ENCODE results near the gene WDFY2. TPM values are rescaled to one million over a fixed set of nuclear protein-coding genes. Genes with fewer than 3 reads are reported as not detected.

WDFY2 gene
- total RNA-seq, 6 experiments from 2014 or later: 11.4 to 15.7 (median 13.4) TPM

- H3K4me1 Mint-ChIP-seq (ENCODE audit: low read depth): peaks cover 86% of the 10 kb centered on the region
- DNase-seq: no peak
These were observed 39.9 kb downstream of the WDFY2 start for GRCh38 chr13:51624207-51624606.

GRCh38 chr13:51624695-51625345, 40.6 kb downstream of the WDFY2 start:
- Mint-ChIP-seq H3K4me3 (no peak overlapping the region), H3K27ac (no peak overlapping the region), H3K36me3 (ENCODE audit: low read depth) (0 out of 2 replicates have a peak, but pooled peaks cover 16% of the 10 kb centered on the region), H3K4me1 (ENCODE audit: low read depth) (peaks cover 86% of the 10 kb centered on the region), H3K9me3 (no peaks in the 10 kb centered on the region), H3K27me3 (ENCODE audit: insufficient read depth) (no peaks in the 10 kb centered on the region)
- no peak for DNase-seq
- no peak for TF ChIP-seq CTCF (IDR thresholded peaks at IDR 0.05)

More at GRCh38 chr13:51624207-51624606, 39.9 kb downstream of the WDFY2 start:
- TF ChIP-seq CTCF (IDR thresholded peaks at IDR 0.05): no peak
- Mint-ChIP-seq H3K27me3 (ENCODE audit: insufficient read depth) (no peaks in the 10 kb centered on the region), H3K36me3 (ENCODE audit: low read depth) (0 out of 2 replicates have a peak, but pooled peaks cover 16% of the 10 kb centered on the region), H3K27ac (no peak overlapping the region), H3K9me3 (no peaks in the 10 kb centered on the region), H3K4me3 (no peak overlapping the region)

GRCh38 chr13:51625555-51626345, 41.5 kb downstream of the WDFY2 start:
- H3K4me1 Mint-ChIP-seq (ENCODE audit: low read depth): peaks cover 86% of the 10 kb centered on the region
- 0 out of 2 replicates have a peak, but pooled peaks cover 11% of the 10 kb centered on the region for H3K36me3 Mint-ChIP-seq (ENCODE audit: low read depth)
- DNase-seq: no peak
- TF ChIP-seq CTCF (IDR thresholded peaks at IDR 0.05): no peak
- peak overlapping the region; percentile 53 for H3K27ac Mint-ChIP-seq
- no peaks in the 10 kb centered on the region for H3K27me3 Mint-ChIP-seq (ENCODE audit: insufficient read depth)
- no peaks in the 10 kb centered on the region for H3K9me3 Mint-ChIP-seq
- no peak overlapping the region for H3K4me3 Mint-ChIP-seq

GRCh38 chr13:51626749-51627148, 42.5 kb downstream of the WDFY2 start:
- no peak for DNase-seq
- H3K4me1 Mint-ChIP-seq (ENCODE audit: low read depth): peaks cover 84% of the 10 kb centered on the region
- no peak overlapping the region for H3K4me3 Mint-ChIP-seq
- no peak overlapping the region for H3K27ac Mint-ChIP-seq
- no peak for TF ChIP-seq CTCF (IDR thresholded peaks at IDR 0.05)
- no peaks in the 10 kb centered on the region for H3K9me3 Mint-ChIP-seq
- 0 out of 2 replicates have a peak, but pooled peaks cover 8% of the 10 kb centered on the region for H3K36me3 Mint-ChIP-seq (ENCODE audit: low read depth)
- H3K27me3 Mint-ChIP-seq (ENCODE audit: insufficient read depth): peaks cover 2% of the 10 kb centered on the region; the same call in 1 of the 2 replicates

- peaks cover 84% of the 10 kb centered on the region for H3K4me1 Mint-ChIP-seq (ENCODE audit: low read depth)
- H3K27me3 Mint-ChIP-seq (ENCODE audit: insufficient read depth): peaks cover 2% of the 10 kb centered on the region
These were observed 44.0 kb downstream of the WDFY2 start for GRCh38 chr13:51628059-51628852.

More at GRCh38 chr13:51628059-51628852, 44.0 kb downstream of the WDFY2 start:
- peak overlapping the region; percentile 72; the same call in 1 of the 2 replicates for H3K27ac Mint-ChIP-seq
- no peaks in the 10 kb centered on the region for H3K9me3 Mint-ChIP-seq
- no peak for DNase-seq
- peak; percentile 13; the same call in 1 of the 2 replicates for TF ChIP-seq CTCF (IDR thresholded peaks at IDR 0.05)
- no peak overlapping the region for H3K4me3 Mint-ChIP-seq
- no peaks in the 10 kb centered on the region for H3K36me3 Mint-ChIP-seq (ENCODE audit: low read depth)
